ENCODE data around the gene GOLGA6A.

DNA sequence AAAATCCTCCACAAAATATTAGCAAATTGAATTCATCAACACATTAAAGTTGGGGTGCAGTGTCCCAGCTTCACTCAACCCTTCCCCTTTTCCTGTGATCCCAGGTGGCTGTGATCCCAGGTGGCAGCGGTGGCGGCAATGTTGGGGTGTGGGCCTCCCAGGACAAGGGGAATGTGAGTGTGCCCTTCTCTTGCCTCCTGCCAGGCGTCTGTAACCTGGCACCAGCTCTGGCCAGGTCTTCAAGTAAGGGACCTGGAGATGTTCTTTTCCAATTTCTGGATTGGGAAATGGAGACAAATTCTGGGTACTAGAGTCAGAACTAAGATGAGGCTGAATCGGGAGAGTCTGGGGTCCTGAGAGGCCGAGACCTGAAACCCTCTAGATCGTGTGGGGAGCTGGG is 20.1 kb downstream of the GOLGA6A start:
- TF ChIP-seq POLR2A (IDR thresholded peaks at IDR 0.05; ENCODE audit: low read length) (no peak), GATA1 (IDR thresholded peaks at IDR 0.05; ENCODE audit: low read depth, low read length) (no peak)

Data from erythroblast (primary cell).